ENCODE data around the gene KCNN3. TPM values are rescaled to one million over a fixed set of nuclear protein-coding genes. Genes with fewer than 3 reads are reported as not detected.

The KCNN3 gene
- total RNA-seq, 2 donors from 2014 or later, result 0.08 TPM; not detected in 1

GRCh38 chr1:154837672-154838171 lies 32.4 kb downstream of the KCNN3 start:
- Mint-ChIP-seq H3K9me3 (no peaks in the 10 kb centered on the region), H3K4me3 (no peak overlapping the region), H3K4me1 (ENCODE audit: low read depth in 2 of 2) (peaks cover 0 to 2% of the 10 kb centered on the region in 2 donors), H3K27ac (no peak overlapping the region), H3K36me3 (no peaks in the 10 kb centered on the region), H3K27me3 (peaks cover 0 to 9% of the 10 kb centered on the region in 2 donors)
- ATAC-seq, result no peak
- no peak for DNase-seq (ENCODE audit: low spot score)

GRCh38 chr1:154837034-154837671 lies 32.9 kb downstream of the KCNN3 start:
- no peak for DNase-seq (ENCODE audit: low spot score)
- Mint-ChIP-seq H3K9me3 (no peaks in the 10 kb centered on the region), H3K4me1 (ENCODE audit: low read depth in 2 of 2) (no peaks in the 10 kb centered on the region), H3K27ac (no peak overlapping the region), H3K36me3 (no peaks in the 10 kb centered on the region), H3K4me3 (no peak overlapping the region), H3K27me3 (peaks cover 0 to 9% of the 10 kb centered on the region in 2 donors)
- no peak for ATAC-seq

- Mint-ChIP-seq H3K4me3 (no peak overlapping the region), H3K4me1 (ENCODE audit: low read depth in 2 of 2) (no peaks in the 10 kb centered on the region), H3K36me3 (no peaks in the 10 kb centered on the region), H3K9me3 (no peaks in the 10 kb centered on the region), H3K27ac (no peak overlapping the region), H3K27me3 (peaks cover 0 to 9% of the 10 kb centered on the region in 2 donors)
- DNase-seq (ENCODE audit: low spot score), result no peak
- ATAC-seq, result no peak
These were observed 34.4 kb downstream of the KCNN3 start for GRCh38 chr1:154835531-154836324.

GRCh38 chr1:154833841-154834240 lies 36.2 kb downstream of the KCNN3 start:
- H3K27ac Mint-ChIP-seq, result no peak overlapping the region
- no peaks in the 10 kb centered on the region for H3K9me3 Mint-ChIP-seq
- ATAC-seq (no peak), DNase-seq (ENCODE audit: low spot score) (no peak)
- H3K27me3 Mint-ChIP-seq, result peaks cover 0 to 10% of the 10 kb centered on the region in 2 donors
- no peaks in the 10 kb centered on the region for H3K4me1 Mint-ChIP-seq (ENCODE audit: low read depth in 2 of 2)
- H3K4me3 Mint-ChIP-seq, result no peak overlapping the region
- no peaks in the 10 kb centered on the region for H3K36me3 Mint-ChIP-seq

GRCh38 chr1:154833209-154833608 lies 36.9 kb downstream of the KCNN3 start:
- DNase-seq (ENCODE audit: low spot score) (no peak), ATAC-seq (no peak)
- Mint-ChIP-seq H3K9me3 (no peaks in the 10 kb centered on the region), H3K4me3 (no peak overlapping the region), H3K4me1 (ENCODE audit: low read depth in 2 of 2) (no peaks in the 10 kb centered on the region), H3K27me3 (peaks cover 0 to 13% of the 10 kb centered on the region in 2 donors), H3K27ac (no peak overlapping the region), H3K36me3 (no peaks in the 10 kb centered on the region)

GRCh38 chr1:154832384-154832783 lies 37.7 kb downstream of the KCNN3 start:
- no peak for DNase-seq (ENCODE audit: low spot score)
- H3K27ac Mint-ChIP-seq, result no peak overlapping the region
- no peak for ATAC-seq
- H3K9me3 Mint-ChIP-seq, result no peaks in the 10 kb centered on the region
- H3K27me3 Mint-ChIP-seq, result peaks cover 0 to 13% of the 10 kb centered on the region in 2 donors
- H3K4me1 Mint-ChIP-seq (ENCODE audit: low read depth in 2 of 2), result no peaks in the 10 kb centered on the region
- no peak overlapping the region for H3K4me3 Mint-ChIP-seq
- no peaks in the 10 kb centered on the region for H3K36me3 Mint-ChIP-seq

GRCh38 chr1:154831462-154831861 lies 38.6 kb downstream of the KCNN3 start:
- Mint-ChIP-seq H3K4me3 (no peak overlapping the region), H3K36me3 (no peaks in the 10 kb centered on the region), H3K27ac (no peak overlapping the region), H3K27me3 (peaks cover 0 to 10% of the 10 kb centered on the region in 2 donors), H3K4me1 (ENCODE audit: low read depth in 2 of 2) (no peaks in the 10 kb centered on the region), H3K9me3 (no peaks in the 10 kb centered on the region)
- ATAC-seq (no peak), DNase-seq (ENCODE audit: low spot score) (no peak)

GRCh38 chr1:154829062-154829461 lies 41.0 kb downstream of the KCNN3 start:
- H3K27ac Mint-ChIP-seq, result no peak overlapping the region
- H3K27me3 Mint-ChIP-seq, result peaks cover 0 to 7% of the 10 kb centered on the region in 2 donors
- ATAC-seq (no peak), DNase-seq (ENCODE audit: low spot score) (no peak)
- no peaks in the 10 kb centered on the region for H3K4me1 Mint-ChIP-seq (ENCODE audit: low read depth in 2 of 2)
- no peaks in the 10 kb centered on the region for H3K36me3 Mint-ChIP-seq
- H3K9me3 Mint-ChIP-seq, result no peaks in the 10 kb centered on the region
- no peak overlapping the region for H3K4me3 Mint-ChIP-seq

GRCh38 chr1:154824179-154825000 lies 45.7 kb downstream of the KCNN3 start:
- ATAC-seq (no peak), DNase-seq (ENCODE audit: low spot score) (no peak)
- H3K27me3 Mint-ChIP-seq, result peaks cover 0 to 4% of the 10 kb centered on the region in 2 donors
- no peaks in the 10 kb centered on the region for H3K36me3 Mint-ChIP-seq
- H3K27ac Mint-ChIP-seq, result no peak overlapping the region
- H3K4me1 Mint-ChIP-seq (ENCODE audit: low read depth in 2 of 2), result no peaks in the 10 kb centered on the region
- H3K4me3 Mint-ChIP-seq, result no peak overlapping the region
- no peaks in the 10 kb centered on the region for H3K9me3 Mint-ChIP-seq

- DNase-seq (ENCODE audit: low spot score) (no peak), ATAC-seq (no peak)
- H3K4me3 Mint-ChIP-seq, result no peak overlapping the region
- no peaks in the 10 kb centered on the region for H3K9me3 Mint-ChIP-seq
- no peaks in the 10 kb centered on the region for H3K27me3 Mint-ChIP-seq
- H3K27ac Mint-ChIP-seq, result no peak overlapping the region
- H3K36me3 Mint-ChIP-seq, result no peaks in the 10 kb centered on the region
- no peaks in the 10 kb centered on the region for H3K4me1 Mint-ChIP-seq (ENCODE audit: low read depth in 2 of 2)
These were observed 47.4 kb downstream of the KCNN3 start for GRCh38 chr1:154822717-154823116.

- DNase-seq (ENCODE audit: low spot score) (no peak), ATAC-seq (no peak)
- Mint-ChIP-seq H3K4me3 (no peak overlapping the region), H3K36me3 (no peaks in the 10 kb centered on the region), H3K4me1 (ENCODE audit: low read depth in 2 of 2) (no peaks in the 10 kb centered on the region), H3K27ac (no peak overlapping the region), H3K9me3 (no peaks in the 10 kb centered on the region), H3K27me3 (no peaks in the 10 kb centered on the region)
These were observed 47.8 kb downstream of the KCNN3 start for GRCh38 chr1:154822233-154822632.

- H3K27ac Mint-ChIP-seq, result no peak overlapping the region
- no peaks in the 10 kb centered on the region for H3K36me3 Mint-ChIP-seq
- no peaks in the 10 kb centered on the region for H3K27me3 Mint-ChIP-seq
- H3K4me1 Mint-ChIP-seq (ENCODE audit: low read depth in 2 of 2), result no peaks in the 10 kb centered on the region
- H3K4me3 Mint-ChIP-seq, result no peak overlapping the region
- no peaks in the 10 kb centered on the region for H3K9me3 Mint-ChIP-seq
- ATAC-seq (no peak), DNase-seq (ENCODE audit: low spot score) (no peak)
These were observed 49.0 kb downstream of the KCNN3 start for GRCh38 chr1:154821083-154821482.

GRCh38 chr1:154820646-154821045 lies 49.4 kb downstream of the KCNN3 start:
- H3K27ac Mint-ChIP-seq, result no peak overlapping the region
- DNase-seq (ENCODE audit: low spot score), result no peak
- H3K4me1 Mint-ChIP-seq (ENCODE audit: low read depth in 2 of 2), result no peaks in the 10 kb centered on the region
- H3K27me3 Mint-ChIP-seq, result no peaks in the 10 kb centered on the region
- H3K36me3 Mint-ChIP-seq, result no peaks in the 10 kb centered on the region
- H3K9me3 Mint-ChIP-seq, result no peaks in the 10 kb centered on the region
- no peak for ATAC-seq
- no peak overlapping the region for H3K4me3 Mint-ChIP-seq

Data from natural killer cell treated with Interleukin-12 subunit alpha and Interleukin-12 subunit beta and Interleukin-15 and Interleukin-18, amount 100 ng/mL, for 72 hours (primary cell).